OCI-LY7 (cell line): Measurements from ENCODE around the gene MLLT3. TPM values are rescaled to one million over a fixed set of nuclear protein-coding genes. Genes with fewer than 3 reads are reported as not detected.

Experiments used
- BruUV-seq: library from RNA; stranded (reverse); fragments of 400-500 nt; replicated peaks from 2 replicates; lab custom pipeline; 2021; lab: Mats Ljungman, UMichigan
- CTCF ChIA-PET: fragments of 300-600 bp; sonication (Branson Sonifier 250); formaldehyde crosslinking; loops from one replicate; lab custom pipeline; 2022; ENCODE audit warnings: antibody characterized with exemption; ENCODE audit not compliant: unreplicated experiment; lab: Charles Lee
- POLR2A ChIA-PET: fragments of 300-600 bp; sonication (Branson Sonifier 250); formaldehyde crosslinking; loops from one replicate; lab custom pipeline; 2022; ENCODE audit warnings: antibody characterized with exemption; lab: Charles Lee
- DNase-seq: peaks from one replicate; pipeline ENCODE4 v3.0.0-alpha.2; 2015; ENCODE audit warnings: low spot score
- H2AFZ ChIP-seq: fragments of 200-600 bp; sonication (generic), shearing (Covaris generic); 2 replicates; pipeline ENCODE4 v1.6.1; 2014; ENCODE audit warnings: mild to moderate bottlenecking, antibody characterized with exemption, low read length, moderate library complexity
- H3K27ac ChIP-seq: fragments of 200-600 bp; sonication (generic); 2 replicates; pipeline ENCODE4 v1.5.1; 2014; ENCODE audit warnings: mixed run types, low read depth, mild to moderate bottlenecking, moderate library complexity, low read length, inconsistent platforms; ENCODE audit not compliant: poor library complexity, severe bottlenecking
- H3K36me3 ChIP-seq: fragments of 200-600 bp; sonication (generic); 2 replicates; pipeline ENCODE4 v1.6.1; 2014; ENCODE audit warnings: mild to moderate bottlenecking, antibody characterized with exemption, low read length, moderate library complexity, mixed read lengths; ENCODE audit not compliant: insufficient read depth
- H3K4me1 ChIP-seq: fragments of 200-600 bp; sonication (generic); 2 replicates; pipeline ENCODE4 v1.5.1; 2014; ENCODE audit warnings: mild to moderate bottlenecking, low read length; ENCODE audit not compliant: insufficient read depth, poor library complexity, severe bottlenecking
- H3K4me2 ChIP-seq: fragments of 200-600 bp; sonication (generic); 2 replicates; pipeline ENCODE4 v1.6.1; 2014; ENCODE audit warnings: mild to moderate bottlenecking, low read length
- H3K4me3 ChIP-seq: fragments of 200-600 bp; sonication (generic); 2 replicates; pipeline ENCODE4 v1.5.1; 2014; ENCODE audit warnings: mild to moderate bottlenecking, low read depth, low read length; ENCODE audit not compliant: poor library complexity, severe bottlenecking
- H3K79me2 ChIP-seq: fragments of 200-600 bp; sonication (generic); 2 replicates; pipeline ENCODE4 v1.6.1; 2016; ENCODE audit warnings: low read depth, mild to moderate bottlenecking, low read length, moderate library complexity, mixed read lengths; ENCODE audit not compliant: insufficient read depth
- H3K9me2 ChIP-seq: fragments of 200-600 bp; sonication (generic); 2 replicates; pipeline ENCODE4 v1.6.1; 2016; ENCODE audit warnings: mild to moderate bottlenecking, low read length, mixed read lengths; ENCODE audit not compliant: insufficient read depth
- H3K9me3 ChIP-seq: fragments of 200-600 bp; sonication (generic); 2 replicates; pipeline ENCODE4 v1.6.1; 2014; ENCODE audit warnings: mild to moderate bottlenecking, mixed run types, low read length, mixed read lengths
- H4K20me1 ChIP-seq: fragments of 200-600 bp; sonication (generic); 2 replicates; pipeline ENCODE4 v1.6.1; 2014; ENCODE audit warnings: mild to moderate bottlenecking, antibody characterized with exemption, low read length, moderate library complexity, mixed read lengths; ENCODE audit not compliant: insufficient read depth
- EZH2phosphoT487 ChIP-seq: fragments of 200-600 bp; sonication (generic); IDR thresholded peaks from 2 replicates; pipeline ENCODE4 v1.6.1; 2018; ENCODE audit warnings: low read depth, borderline replicate concordance, mild to moderate bottlenecking, mixed run types, antibody characterized with exemption, low read length, moderate library complexity, mixed read lengths
- intact Hi-C: fragments of 100-400 bp; cut with micrococcal nuclease; formaldehyde crosslinking; loops from one replicate; pipeline ENCODE4 v1.10.0; 2022; ENCODE audit not compliant: unreplicated experiment
- total RNA-seq, 2 experiments: library from RNA; depleted of rRNA in 1 of 2; stranded (reverse); fragments of >200 nt in 1 of 2; shearing (Covaris generic) in 1 of 2; gene quantifications; 2 replicates each; pipeline ENCODE4 v1.2.3, GENCODE V29; 2014 to 2022
- TF ChIP-seq, protein P1 (sequence below): fragments of 200-600 bp; sonication (generic); conservative IDR thresholded peaks from 2 replicates; pipeline ENCODE4 v1.5.1; 2014; ENCODE audit warnings: mild to moderate bottlenecking, antibody characterized with exemption, low read length, moderate library complexity, mixed read lengths

The MLLT3 gene
- total RNA-seq, 2 experiments from 2014 or later: 7.1 to 9.9 TPM

DNA sequence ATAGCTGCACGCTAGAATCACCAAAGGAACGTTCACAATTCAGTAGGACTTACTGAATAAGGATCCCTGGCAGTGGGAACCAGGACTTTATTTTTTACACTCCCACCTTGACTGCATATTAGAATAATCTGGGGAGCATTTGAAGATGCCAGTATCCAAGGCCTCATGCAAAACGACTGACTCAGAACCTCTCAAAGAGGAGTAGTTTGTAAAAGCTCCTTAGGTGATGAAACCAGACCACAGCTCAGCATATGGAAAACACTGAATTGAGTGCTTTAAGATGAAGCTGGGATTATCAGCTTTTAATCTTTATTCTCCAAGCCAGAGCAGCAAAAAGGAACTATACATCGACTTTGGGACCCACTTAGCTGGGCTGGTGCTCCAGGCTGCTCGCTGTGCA, 288.3 kb downstream of the MLLT3 start:
- TF ChIP-seq, protein P1, sequence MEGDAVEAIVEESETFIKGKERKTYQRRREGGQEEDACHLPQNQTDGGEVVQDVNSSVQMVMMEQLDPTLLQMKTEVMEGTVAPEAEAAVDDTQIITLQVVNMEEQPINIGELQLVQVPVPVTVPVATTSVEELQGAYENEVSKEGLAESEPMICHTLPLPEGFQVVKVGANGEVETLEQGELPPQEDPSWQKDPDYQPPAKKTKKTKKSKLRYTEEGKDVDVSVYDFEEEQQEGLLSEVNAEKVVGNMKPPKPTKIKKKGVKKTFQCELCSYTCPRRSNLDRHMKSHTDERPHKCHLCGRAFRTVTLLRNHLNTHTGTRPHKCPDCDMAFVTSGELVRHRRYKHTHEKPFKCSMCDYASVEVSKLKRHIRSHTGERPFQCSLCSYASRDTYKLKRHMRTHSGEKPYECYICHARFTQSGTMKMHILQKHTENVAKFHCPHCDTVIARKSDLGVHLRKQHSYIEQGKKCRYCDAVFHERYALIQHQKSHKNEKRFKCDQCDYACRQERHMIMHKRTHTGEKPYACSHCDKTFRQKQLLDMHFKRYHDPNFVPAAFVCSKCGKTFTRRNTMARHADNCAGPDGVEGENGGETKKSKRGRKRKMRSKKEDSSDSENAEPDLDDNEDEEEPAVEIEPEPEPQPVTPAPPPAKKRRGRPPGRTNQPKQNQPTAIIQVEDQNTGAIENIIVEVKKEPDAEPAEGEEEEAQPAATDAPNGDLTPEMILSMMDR: no peak
- no peak for TF ChIP-seq EZH2phosphoT487
- DNase-seq: no peak
- POLR2A ChIA-PET: interaction anchor here (1.2 kb wide), 1 partner anchor 12 kb away, joined by 10 read pairs; no protein-coding TSS in a partner anchor

GRCh38 chr9:20331095-20331685, 291.1 kb downstream of the MLLT3 start:
- POLR2A ChIA-PET: interaction anchor here (0.8 to 0.9 kb wide), 2 partner anchors 10 to 18 kb away, joined by 3 read pairs; no protein-coding TSS in a partner anchor

More for the DNA sequence above, 288.3 kb downstream of the MLLT3 start:
- H3K9me2 ChIP-seq: no peaks in the 10 kb centered on the region
- H3K4me2 ChIP-seq: no peak overlapping the region
- H3K4me1 ChIP-seq: no peaks in the 10 kb centered on the region
- H3K9me3 ChIP-seq: no peaks in the 10 kb centered on the region
- BruUV-seq: no TSS peak
- H3K27ac ChIP-seq: no peak overlapping the region
- no peaks in the 10 kb centered on the region for H3K79me2 ChIP-seq
- H3K4me3 ChIP-seq: no peak overlapping the region
- no peaks in the 10 kb centered on the region for H3K36me3 ChIP-seq
- CTCF ChIA-PET: no interaction called here
- intact Hi-C loops: no loop called here
- no peak overlapping the region for H2AFZ ChIP-seq
- no peaks in the 10 kb centered on the region for H4K20me1 ChIP-seq

DNA sequence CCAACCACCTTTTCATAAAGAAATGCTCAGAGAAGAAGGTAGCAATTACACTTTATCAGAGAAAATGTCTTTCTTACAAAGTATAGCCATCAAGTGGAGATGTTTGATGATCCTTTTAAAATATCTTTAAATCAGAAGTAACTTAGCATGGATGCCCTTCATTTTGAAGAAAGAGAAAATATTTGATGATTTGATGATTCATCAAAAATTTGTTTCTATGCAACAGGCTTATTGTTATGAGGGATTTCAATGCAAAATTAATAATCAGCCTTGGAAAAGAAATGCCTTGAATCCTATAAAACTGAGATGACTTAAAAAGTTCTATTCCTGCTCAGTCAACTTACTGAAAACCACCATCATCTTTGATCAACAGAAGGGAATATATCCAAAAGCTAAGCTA, 291.6 kb downstream of the MLLT3 start:
- Histone ChIP-seq H3K79me2 (no peaks in the 10 kb centered on the region), H3K36me3 (no peaks in the 10 kb centered on the region), H3K4me3 (no peak overlapping the region), H3K9me3 (no peaks in the 10 kb centered on the region), H4K20me1 (no peaks in the 10 kb centered on the region), H2AFZ (no peak overlapping the region), H3K9me2 (no peaks in the 10 kb centered on the region), H3K27ac (no peak overlapping the region), H3K4me2 (no peak overlapping the region), H3K4me1 (no peaks in the 10 kb centered on the region)
- DNase-seq: no peak
- POLR2A ChIA-PET: no interaction called here
- CTCF ChIA-PET: no interaction called here
- intact Hi-C loops: no loop called here
- TF ChIP-seq, protein P1: no peak
- no peak for TF ChIP-seq EZH2phosphoT487
- no TSS peak for BruUV-seq

More at GRCh38 chr9:20331095-20331685, 291.1 kb downstream of the MLLT3 start:
- intact Hi-C loops: no loop called here
- BruUV-seq: no TSS peak
- Histone ChIP-seq H4K20me1 (no peaks in the 10 kb centered on the region), H3K27ac (no peak overlapping the region), H3K9me2 (no peaks in the 10 kb centered on the region), H3K36me3 (no peaks in the 10 kb centered on the region), H2AFZ (no peak overlapping the region), H3K4me2 (no peak overlapping the region), H3K4me1 (no peaks in the 10 kb centered on the region), H3K9me3 (no peaks in the 10 kb centered on the region), H3K79me2 (no peaks in the 10 kb centered on the region), H3K4me3 (no peak overlapping the region)
- CTCF ChIA-PET: no interaction called here
- DNase-seq: no peak
- TF ChIP-seq EZH2phosphoT487: no peak
- TF ChIP-seq, protein P1: no peak
